H9 (cell line): Measurements from ENCODE around the gene TAS2R50. TPM values are rescaled to one million over a fixed set of nuclear protein-coding genes. Genes with fewer than 3 reads are reported as not detected.

Experiments
- DNase-seq: peaks from one replicate; pipeline ENCODE4 v3.0.0-alpha.2; 2017
- H2AFZ ChIP-seq: one replicate; pipeline ENCODE4 v1.6.1; 2013; ENCODE audit warnings: mild to moderate bottlenecking, low read length, control low read depth, moderate library complexity
- H2AK5ac ChIP-seq: 2 replicates; pipeline ENCODE4 v1.6.1; 2013; ENCODE audit warnings: low read length, control low read depth, mixed read lengths; ENCODE audit not compliant: insufficient read length
- H2BK120ac ChIP-seq: one replicate; pipeline ENCODE4 v1.6.1; 2013; ENCODE audit warnings: low read depth, mild to moderate bottlenecking, low read length, control low read depth, inconsistent platforms; ENCODE audit not compliant: poor library complexity, severe bottlenecking
- H2BK12ac ChIP-seq: 2 replicates; pipeline ENCODE4 v1.6.1; 2013; ENCODE audit warnings: low read length, control low read depth, mixed read lengths, low read depth; ENCODE audit not compliant: insufficient read length
- H2BK15ac ChIP-seq: 2 replicates; pipeline ENCODE4 v1.6.1; 2013; ENCODE audit warnings: low read depth, low read length, control low read depth
- H2BK20ac ChIP-seq: one replicate; pipeline ENCODE4 v1.6.1; 2013; ENCODE audit warnings: low read depth, mild to moderate bottlenecking, low read length, control low read depth, inconsistent platforms; ENCODE audit not compliant: poor library complexity, severe bottlenecking
- H2BK5ac ChIP-seq: 2 replicates; pipeline ENCODE4 v1.6.1; 2013; ENCODE audit warnings: low read length, control low read depth, mixed read lengths; ENCODE audit not compliant: insufficient read length
- H3K14ac ChIP-seq: 2 replicates; pipeline ENCODE4 v1.6.1; 2013; ENCODE audit warnings: low read length, control low read depth; ENCODE audit not compliant: insufficient read depth
- H3K18ac ChIP-seq: 2 replicates; pipeline ENCODE4 v1.6.1; 2013; ENCODE audit warnings: low read depth, mild to moderate bottlenecking, mixed read lengths, low read length, control low read depth; ENCODE audit not compliant: insufficient read length
- H3K23ac ChIP-seq: 2 replicates; pipeline ENCODE4 v1.6.1; 2013; ENCODE audit warnings: low read length, control low read depth, mixed read lengths, low read depth; ENCODE audit not compliant: insufficient read length
- H3K23me2 ChIP-seq: 2 replicates; pipeline ENCODE4 v1.6.1; 2013; ENCODE audit warnings: low read depth, mild to moderate bottlenecking, mixed read lengths, low read length, control low read depth; ENCODE audit not compliant: insufficient read length, poor library complexity, severe bottlenecking
- H3K27ac ChIP-seq: 2 replicates; pipeline ENCODE4 v1.5.1; 2013; ENCODE audit warnings: low read length, control low read depth, mixed read lengths, low read depth; ENCODE audit not compliant: insufficient read length
- H3K27me3 ChIP-seq: 2 replicates; pipeline ENCODE4 v1.6.1; 2013; ENCODE audit warnings: low read length, control low read depth, inconsistent platforms; ENCODE audit not compliant: insufficient read depth
- H3K4ac ChIP-seq: 2 replicates; pipeline ENCODE4 v1.6.1; 2013; ENCODE audit warnings: low read depth, mild to moderate bottlenecking, control low read depth, inconsistent platforms, low read length, moderate library complexity
- H3K4me1 ChIP-seq: 2 replicates; pipeline ENCODE4 v1.6.1; 2013; ENCODE audit warnings: low read length, control low read depth, inconsistent platforms; ENCODE audit not compliant: insufficient read depth
- H3K4me2 ChIP-seq: 2 replicates; pipeline ENCODE4 v1.6.1; 2013; ENCODE audit warnings: low read length, control low read depth, mixed read lengths; ENCODE audit not compliant: insufficient read length, insufficient read depth
- H3K56ac ChIP-seq: 2 replicates; pipeline ENCODE4 v1.6.1; 2013; ENCODE audit warnings: low read depth, mild to moderate bottlenecking, mixed read lengths, low read length, control low read depth; ENCODE audit not compliant: insufficient read length
- H3K79me1 ChIP-seq: 2 replicates; pipeline ENCODE4 v1.6.1; 2013; ENCODE audit warnings: low read depth, mild to moderate bottlenecking, moderate library complexity, low read length, control low read depth, inconsistent platforms; ENCODE audit not compliant: insufficient read depth, poor library complexity, severe bottlenecking
- H3K79me2 ChIP-seq: 2 replicates; pipeline ENCODE4 v1.6.1; 2013; ENCODE audit warnings: low read length, control low read depth, inconsistent platforms; ENCODE audit not compliant: insufficient read depth
- H3K9ac ChIP-seq: 2 replicates; pipeline ENCODE4 v1.6.1; 2013; ENCODE audit warnings: low read length, control low read depth, mixed read lengths; ENCODE audit not compliant: insufficient read length; ENCODE audit errors: extremely low read depth
- H3K9me3 ChIP-seq: one replicate; pipeline ENCODE4 v1.6.1; 2013; ENCODE audit warnings: low read depth, low read length, inconsistent platforms; ENCODE audit not compliant: control insufficient read depth
- H3T11ph ChIP-seq: one replicate; pipeline ENCODE4 v1.6.1; 2013; ENCODE audit warnings: mild to moderate bottlenecking, low read length, control low read depth, inconsistent platforms
- H4K20me1 ChIP-seq: one replicate; pipeline ENCODE4 v1.6.1; 2013; ENCODE audit not compliant: control insufficient read depth, insufficient read length, insufficient read depth
- H4K5ac ChIP-seq: 2 replicates; pipeline ENCODE4 v1.6.1; 2013; ENCODE audit warnings: low read depth, mild to moderate bottlenecking, mixed read lengths, low read length, control low read depth; ENCODE audit not compliant: insufficient read length
- H4K8ac ChIP-seq: replicated peaks from 2 replicates; pipeline ENCODE4 v1.6.1; 2013; ENCODE audit warnings: low read length, control low read depth, mixed read lengths, low read depth; ENCODE audit not compliant: insufficient read length
- H4K91ac ChIP-seq: 2 replicates; pipeline ENCODE4 v1.6.1; 2013; ENCODE audit warnings: low read depth, mild to moderate bottlenecking, moderate library complexity, mixed read lengths, low read length, control low read depth; ENCODE audit not compliant: insufficient read length
- H3K27ac Mint-ChIP-seq, 3 experiments: 2 replicates in 2 of 3; 3 replicates in 1 of 3; pipeline ENCODE4 v1.8.0; 2020 to 2021; ENCODE audit warnings: mixed read lengths in 3 of 3, mild to moderate bottlenecking in 1 of 3, moderate library complexity in 1 of 3
- H3K27me3 Mint-ChIP-seq: 2 replicates; pipeline ENCODE4 v1.8.0; 2021; ENCODE audit warnings: low read depth, mild to moderate bottlenecking, moderate library complexity, mixed read lengths
- H3K36me3 Mint-ChIP-seq, 3 experiments: 2 replicates in 2 of 3; 3 replicates in 1 of 3; pipeline ENCODE4 v1.8.0; 2020 to 2021; ENCODE audit warnings: low read depth in 3 of 3, mixed read lengths in 3 of 3; ENCODE audit not compliant: insufficient read depth in 1 of 3
- H3K4me1 Mint-ChIP-seq, 2 experiments: 2 replicates each; pipeline ENCODE4 v1.8.0; 2020; ENCODE audit warnings: mixed read lengths in 2 of 2
- H3K4me3 Mint-ChIP-seq, 2 experiments: 2 replicates in 1 of 2; 3 replicates in 1 of 2; pipeline ENCODE4 v1.8.0; 2020 to 2021; ENCODE audit warnings: mild to moderate bottlenecking in 2 of 2, mixed read lengths in 2 of 2, moderate library complexity in 1 of 2
- H3K9me3 Mint-ChIP-seq, 2 experiments: 2 replicates in 1 of 2; 3 replicates in 1 of 2; pipeline ENCODE4 v1.8.0; 2020; ENCODE audit warnings: mild to moderate bottlenecking in 2 of 2, mixed read lengths in 2 of 2, moderate library complexity in 1 of 2
- WGBS: extraction: QIAGEN DNeasy Blood & Tissue Kit; methylation state at CpG from one replicate; pipeline ENCODE4 v1.1.7; 2013; ENCODE audit warnings: missing lambda C conversion rate, low lambda C conversion rate, mixed read lengths; ENCODE audit not compliant: insufficient read length; ENCODE audit errors: extremely low coverage; 5-methylcytosine and 5-hydroxymethylcytosine counted together
- total RNA-seq: library from RNA; stranded (reverse); gene quantifications from 2 replicates; pipeline ENCODE4 v1.2.1, GENCODE V29; 2021
- TF ChIP-seq, protein P1 (sequence below): fragments of 200-600 bp; sonication (generic); conservative IDR thresholded peaks from 3 replicates; pipeline ENCODE4 v1.8.0; 2021; ENCODE audit warnings: antibody characterized with exemption, mild to moderate bottlenecking

Gene TAS2R50
- total RNA-seq, 1 experiment from 2014 or later = 0.77 TPM

DNA sequence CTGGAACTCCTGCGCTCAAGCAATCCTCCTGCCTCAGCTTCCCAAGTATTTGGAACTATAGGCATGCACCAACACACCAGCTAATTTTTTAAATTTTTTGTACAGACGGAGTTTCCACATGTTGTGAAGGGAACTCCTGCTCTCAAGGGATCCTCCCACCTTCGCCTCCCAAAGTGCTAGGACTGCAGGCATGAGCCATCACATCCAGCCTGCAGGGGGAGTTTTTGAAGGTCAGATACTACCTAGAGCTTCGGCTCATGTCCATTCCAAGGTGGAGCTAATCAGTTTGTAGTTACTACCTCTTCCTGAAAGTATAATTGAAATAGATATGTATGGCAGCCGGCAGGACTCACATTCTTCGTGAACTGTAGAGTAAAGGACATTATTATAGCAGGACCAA, 39.4 kb upstream of the TAS2R50 start:
- no peak overlapping the region for H4K8ac ChIP-seq
- no peaks in the 10 kb centered on the region for H3K27me3 ChIP-seq
- peak; percentile 83 for DNase-seq
- H2AFZ ChIP-seq = no peak overlapping the region
- no peak overlapping the region for H2BK20ac ChIP-seq
- H3K23ac ChIP-seq = no peak overlapping the region
- no peak overlapping the region for H3K56ac ChIP-seq
- no peak overlapping the region for H3K27ac ChIP-seq
- no peaks in the 10 kb centered on the region for H3K9me3 ChIP-seq
- Mint-ChIP-seq H3K4me1 (no peaks in the 10 kb centered on the region), H3K27me3 (no peaks in the 10 kb centered on the region), H3K9me3 (peaks cover 0 to 4% of the 10 kb centered on the region in 2 experiments; a peak in 2 of 5 replicates), H3K27ac (no peak overlapping the region), H3K4me3 (no peak overlapping the region), H3K36me3 (peaks cover 10 to 13% (median 12%) of the 10 kb centered on the region in 3 experiments)
- no peak overlapping the region for H4K5ac ChIP-seq
- no peak overlapping the region for H3K4ac ChIP-seq
- H4K91ac ChIP-seq = no peak overlapping the region
- H3K79me1 ChIP-seq = no peaks in the 10 kb centered on the region
- no CpG with 5 or more reads among the region's 6 CpGs for WGBS
- H2BK15ac ChIP-seq = no peak overlapping the region
- TF ChIP-seq, protein P1, sequence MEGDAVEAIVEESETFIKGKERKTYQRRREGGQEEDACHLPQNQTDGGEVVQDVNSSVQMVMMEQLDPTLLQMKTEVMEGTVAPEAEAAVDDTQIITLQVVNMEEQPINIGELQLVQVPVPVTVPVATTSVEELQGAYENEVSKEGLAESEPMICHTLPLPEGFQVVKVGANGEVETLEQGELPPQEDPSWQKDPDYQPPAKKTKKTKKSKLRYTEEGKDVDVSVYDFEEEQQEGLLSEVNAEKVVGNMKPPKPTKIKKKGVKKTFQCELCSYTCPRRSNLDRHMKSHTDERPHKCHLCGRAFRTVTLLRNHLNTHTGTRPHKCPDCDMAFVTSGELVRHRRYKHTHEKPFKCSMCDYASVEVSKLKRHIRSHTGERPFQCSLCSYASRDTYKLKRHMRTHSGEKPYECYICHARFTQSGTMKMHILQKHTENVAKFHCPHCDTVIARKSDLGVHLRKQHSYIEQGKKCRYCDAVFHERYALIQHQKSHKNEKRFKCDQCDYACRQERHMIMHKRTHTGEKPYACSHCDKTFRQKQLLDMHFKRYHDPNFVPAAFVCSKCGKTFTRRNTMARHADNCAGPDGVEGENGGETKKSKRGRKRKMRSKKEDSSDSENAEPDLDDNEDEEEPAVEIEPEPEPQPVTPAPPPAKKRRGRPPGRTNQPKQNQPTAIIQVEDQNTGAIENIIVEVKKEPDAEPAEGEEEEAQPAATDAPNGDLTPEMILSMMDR = peak; percentile 67
- H3K4me2 ChIP-seq = no peak overlapping the region
- H4K20me1 ChIP-seq = no peaks in the 10 kb centered on the region
- no peaks in the 10 kb centered on the region for H3K23me2 ChIP-seq
- no peak overlapping the region for H2BK120ac ChIP-seq
- no peak overlapping the region for H3K18ac ChIP-seq
- H3K79me2 ChIP-seq = no peaks in the 10 kb centered on the region
- no peak overlapping the region for H2AK5ac ChIP-seq
- H2BK5ac ChIP-seq = no peak overlapping the region
- H3K14ac ChIP-seq = no peak overlapping the region
- H3T11ph ChIP-seq = no peak overlapping the region
- no peaks in the 10 kb centered on the region for H3K4me1 ChIP-seq
- H2BK12ac ChIP-seq = no peak overlapping the region
- no peak overlapping the region for H3K9ac ChIP-seq
